NK-92 treated with Interleukin-12 subunit alpha and Interleukin-12 subunit beta, amount 100 ng/mL, for 24 hours (cell line): ENCODE data around the gene GPANK1.

Source experiments
- DNase-seq: peaks from one replicate; lab custom pipeline; 2025; lab: John Stamatoyannopoulos, UW

Gene GPANK1

DNA sequence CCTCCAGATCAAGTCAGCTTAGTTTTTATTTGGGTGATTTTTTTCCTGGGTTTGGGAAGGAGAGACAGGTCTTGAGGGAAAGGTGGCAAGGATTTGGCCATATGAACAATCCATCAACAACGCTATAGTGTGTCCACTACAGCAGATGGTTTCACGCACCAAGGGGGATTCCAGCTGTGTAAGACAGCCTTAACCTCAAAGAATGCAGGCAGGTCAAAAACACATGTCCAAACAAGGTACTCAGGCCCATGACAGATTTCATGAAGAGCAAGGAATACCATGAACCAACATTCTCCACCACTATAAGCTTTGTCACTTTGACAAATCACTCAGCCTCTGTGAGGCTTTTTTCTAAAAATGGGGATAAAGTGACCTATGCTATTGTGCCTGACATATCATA is 47.8 kb downstream of the GPANK1 start:
- DNase-seq, result no peak

DNA sequence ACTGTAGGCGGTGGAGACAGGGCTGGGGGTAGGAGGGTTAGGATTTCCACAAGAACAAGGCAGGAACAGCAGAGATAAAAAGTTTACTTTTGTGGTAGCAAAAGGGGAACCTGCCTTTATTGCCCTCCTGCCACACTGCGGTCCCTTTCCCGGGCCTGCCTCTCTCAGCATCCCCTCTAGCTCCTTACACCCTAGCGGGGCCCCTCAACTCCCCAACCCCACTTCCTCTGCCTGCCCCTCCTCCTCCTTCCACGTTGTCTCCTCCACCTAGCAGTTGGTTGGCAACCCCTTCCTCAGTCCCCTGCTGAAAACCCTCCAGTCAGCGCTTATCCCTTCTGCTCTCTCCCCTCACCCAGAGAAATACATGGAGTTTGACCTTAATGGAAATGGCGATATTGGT is 49.0 kb downstream of the GPANK1 start:
- no peak for DNase-seq

DNA sequence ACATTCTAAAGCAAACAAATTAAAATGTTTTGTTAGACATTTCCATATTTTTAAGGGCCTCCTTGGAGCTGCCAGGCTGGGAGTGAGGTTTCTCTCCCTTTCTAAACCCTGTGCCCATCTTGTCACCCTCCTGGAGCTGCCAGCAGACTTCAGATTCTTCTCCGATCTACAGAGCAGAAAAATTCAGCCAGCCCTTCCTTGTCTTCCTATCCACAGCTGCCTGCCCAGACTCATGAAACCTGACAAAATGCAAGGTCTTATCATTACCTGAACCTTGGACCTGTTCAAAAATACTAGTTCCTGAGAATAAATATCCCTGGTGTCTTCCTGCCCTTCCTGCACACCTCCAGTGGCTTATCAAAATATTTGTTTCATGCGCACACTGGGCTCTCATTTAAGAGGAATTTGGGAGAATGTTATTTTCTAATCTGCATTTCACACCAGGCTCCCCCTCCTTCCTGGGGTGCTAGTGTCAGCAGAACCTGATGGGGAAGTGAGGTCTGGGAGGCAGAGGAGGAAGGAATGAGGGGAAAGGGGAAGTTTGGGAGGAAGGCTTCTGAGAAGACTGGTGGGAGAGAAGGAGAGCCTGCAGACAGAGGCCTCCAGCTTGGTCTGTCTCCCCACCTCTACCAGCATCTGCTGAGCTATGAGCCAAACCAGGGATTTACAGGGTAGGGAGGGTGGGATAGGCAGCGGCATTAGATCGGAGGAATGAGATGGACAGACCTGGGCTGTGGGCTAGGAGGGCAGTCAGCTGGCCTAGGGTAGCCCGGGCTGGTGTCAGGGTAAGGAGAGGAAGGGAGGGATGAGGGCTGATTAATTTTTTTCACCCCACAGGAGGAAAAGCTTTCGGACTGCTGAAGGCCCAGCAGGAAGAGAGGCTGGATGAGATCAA is 49.9 kb downstream of the GPANK1 start, which contains the start of gene AIF1:
AIF1 (plus strand) TSS at position 551 of the 895 bp plus-strand sequence; CDS start at position 647, 96 bp downstream.
- no peak for DNase-seq

GRCh38 chr6:31614075-31614619 is 50.6 kb downstream of the GPANK1 start:
- DNase-seq, result no peak
